Activated CD4-positive, CD25-positive, alpha-beta regulatory T cell (primary cell): Measurements from ENCODE around the gene TRERF1.

ENCODE experiments used
- DNase-seq, 4 experiments: peaks; one replicate each; lab custom pipeline; 2025; lab: John Stamatoyannopoulos, UW

TRERF1 gene

GRCh38 chr6:42249279-42249678, 202.4 kb downstream of the TRERF1 start:
- no peak for DNase-seq

DNA sequence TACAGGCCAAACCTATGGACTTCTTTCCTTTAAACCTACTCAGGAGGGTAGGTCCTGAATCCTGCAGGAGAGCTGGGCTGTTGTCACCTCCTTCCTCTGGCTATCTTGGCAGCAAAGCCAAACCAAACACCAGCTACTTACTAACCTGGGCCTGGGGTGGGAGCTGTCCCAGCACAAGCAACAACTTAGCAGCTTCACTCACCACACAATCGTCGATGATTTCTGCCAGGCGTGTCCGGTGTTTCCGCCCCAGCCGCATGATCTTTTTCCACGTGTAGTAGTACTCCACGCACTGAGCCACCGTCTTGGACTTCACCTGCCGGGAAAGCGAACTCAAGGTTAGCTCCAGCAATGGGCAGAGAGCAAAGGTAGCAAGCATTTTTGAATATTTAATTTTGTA, 208.7 kb downstream of the TRERF1 start:
- DNase-seq, result no peak

DNA sequence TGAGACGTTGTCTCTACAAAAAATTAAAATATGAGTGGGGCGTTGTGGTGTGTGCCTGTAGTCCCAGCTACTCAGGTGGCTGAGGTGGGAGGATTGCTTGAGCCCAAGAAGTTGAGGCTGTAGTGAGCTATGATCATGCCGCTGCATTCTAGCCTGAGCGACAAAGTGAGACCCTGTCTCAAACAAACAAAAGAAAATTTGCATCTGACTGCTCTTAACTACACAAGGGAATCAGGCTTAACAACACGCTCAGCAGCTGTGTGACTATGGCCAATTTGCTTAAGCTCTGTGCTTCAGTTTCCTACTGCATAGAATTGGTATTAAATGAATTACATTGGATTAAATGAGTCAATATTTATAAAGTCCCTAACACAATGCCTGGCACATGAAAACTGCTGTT, 209.8 kb downstream of the TRERF1 start:
- no peak for DNase-seq

DNA sequence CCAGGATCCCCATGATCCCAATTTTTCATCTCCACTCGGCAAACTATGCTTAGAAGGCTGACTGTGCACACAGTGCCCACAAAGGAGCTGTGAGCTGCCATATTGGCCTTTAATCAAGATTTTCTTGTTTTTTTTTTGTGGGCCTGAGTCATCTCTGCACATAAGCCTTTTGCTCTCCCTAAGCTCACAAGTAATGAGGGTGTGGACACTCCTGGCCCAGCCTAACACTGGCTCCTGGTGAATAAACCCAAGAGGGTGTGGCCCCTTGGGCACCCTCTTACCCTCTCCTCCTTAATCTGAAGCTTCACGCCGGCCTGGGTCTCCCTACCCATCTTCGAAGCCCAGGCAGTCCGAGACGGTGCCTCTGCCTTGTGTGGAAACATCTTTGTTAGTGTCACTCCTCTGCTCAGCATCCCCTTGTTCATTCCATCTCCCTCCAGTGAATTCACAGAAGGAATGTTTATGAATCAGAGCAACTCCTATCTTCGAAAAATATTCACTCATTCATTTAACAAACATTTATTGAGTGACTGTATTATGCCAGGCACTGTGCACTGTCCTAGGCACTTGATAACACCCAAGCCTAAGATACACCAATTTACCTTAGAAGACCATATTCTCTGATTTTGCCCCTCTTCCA, 211.9 kb downstream of the TRERF1 start:
- no peak for DNase-seq

- no peak for DNase-seq
Measured at GRCh38 chr6:42239333-42239732, 212.4 kb downstream of the TRERF1 start.

- no peak for DNase-seq
Measured at GRCh38 chr6:42237857-42238256, 213.9 kb downstream of the TRERF1 start.

GRCh38 chr6:42236682-42237473, 214.8 kb downstream of the TRERF1 start:
- DNase-seq, result no peak

DNA sequence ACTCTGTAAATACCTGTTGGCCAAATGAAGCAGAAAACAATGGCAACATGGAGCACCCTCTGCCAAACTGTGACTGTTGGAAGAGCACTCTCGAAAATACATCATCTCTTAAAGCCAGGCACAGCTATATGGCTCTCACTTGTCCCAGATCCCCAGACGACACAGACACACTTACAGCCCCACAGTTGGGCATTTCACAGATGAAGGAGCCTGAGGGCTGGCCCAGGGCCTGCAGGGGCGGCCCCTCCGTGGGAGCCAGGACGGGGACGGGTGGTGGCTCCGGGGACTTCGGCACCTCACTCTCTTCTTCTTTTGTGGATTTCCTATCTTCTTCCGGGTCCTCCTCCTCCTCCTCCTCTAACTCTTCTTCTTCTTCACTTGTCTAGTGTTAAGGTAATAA, 215.7 kb downstream of the TRERF1 start:
- no peak for DNase-seq

GRCh38 chr6:42232035-42232434, 219.7 kb downstream of the TRERF1 start:
- no peak for DNase-seq

GRCh38 chr6:42230345-42231321, 221.1 kb downstream of the TRERF1 start:
- no peak for DNase-seq

DNA sequence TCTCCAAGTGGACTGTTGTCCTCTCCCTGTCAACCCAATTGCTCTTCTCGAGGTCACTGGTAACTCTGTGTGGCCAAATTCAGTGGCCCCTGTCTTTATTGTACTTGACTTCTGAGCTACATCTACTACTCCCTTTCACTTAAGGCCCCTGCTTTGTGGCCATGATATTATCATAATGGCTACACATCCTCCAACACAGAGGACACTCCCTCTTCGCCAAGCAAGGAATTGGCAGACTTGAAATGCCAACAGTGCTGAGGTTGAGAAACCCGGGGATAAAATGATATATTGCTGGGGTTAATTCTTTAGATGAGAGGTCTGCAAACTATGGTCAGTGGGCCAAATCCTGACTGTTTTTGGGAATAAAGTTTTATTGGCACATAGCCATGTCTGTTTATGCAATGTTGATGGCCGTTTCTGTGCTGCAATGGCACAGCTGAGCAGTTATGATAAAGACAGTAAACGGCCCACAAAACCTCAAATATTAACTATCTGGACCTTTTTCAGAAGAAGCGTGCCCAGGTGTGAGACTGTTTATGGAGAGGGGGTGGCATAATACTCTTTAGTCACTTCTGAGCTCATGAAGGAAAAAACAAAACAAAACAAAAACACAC, 222.1 kb downstream of the TRERF1 start:
- DNase-seq, result no peak

DNA sequence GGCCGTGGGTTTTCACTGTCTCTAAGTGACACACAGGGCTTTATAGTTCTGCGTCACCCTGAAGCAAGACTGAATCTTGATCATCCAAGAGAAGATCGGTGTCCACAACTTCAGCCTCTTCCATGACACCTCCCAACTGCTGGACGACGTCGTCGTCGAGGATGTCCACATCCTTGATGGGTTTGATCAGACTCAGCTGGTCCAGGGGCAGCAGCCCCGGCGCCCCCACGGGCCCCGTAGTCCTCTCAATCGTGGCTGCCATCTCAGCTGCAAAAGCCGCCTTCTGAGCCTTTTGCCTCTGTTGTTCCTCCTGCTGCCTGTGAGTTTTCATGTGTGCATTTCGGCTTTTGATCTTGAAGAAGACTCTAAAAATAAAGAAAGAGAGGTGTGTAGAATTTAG, 223.4 kb downstream of the TRERF1 start:
- DNase-seq, result no peak

DNA sequence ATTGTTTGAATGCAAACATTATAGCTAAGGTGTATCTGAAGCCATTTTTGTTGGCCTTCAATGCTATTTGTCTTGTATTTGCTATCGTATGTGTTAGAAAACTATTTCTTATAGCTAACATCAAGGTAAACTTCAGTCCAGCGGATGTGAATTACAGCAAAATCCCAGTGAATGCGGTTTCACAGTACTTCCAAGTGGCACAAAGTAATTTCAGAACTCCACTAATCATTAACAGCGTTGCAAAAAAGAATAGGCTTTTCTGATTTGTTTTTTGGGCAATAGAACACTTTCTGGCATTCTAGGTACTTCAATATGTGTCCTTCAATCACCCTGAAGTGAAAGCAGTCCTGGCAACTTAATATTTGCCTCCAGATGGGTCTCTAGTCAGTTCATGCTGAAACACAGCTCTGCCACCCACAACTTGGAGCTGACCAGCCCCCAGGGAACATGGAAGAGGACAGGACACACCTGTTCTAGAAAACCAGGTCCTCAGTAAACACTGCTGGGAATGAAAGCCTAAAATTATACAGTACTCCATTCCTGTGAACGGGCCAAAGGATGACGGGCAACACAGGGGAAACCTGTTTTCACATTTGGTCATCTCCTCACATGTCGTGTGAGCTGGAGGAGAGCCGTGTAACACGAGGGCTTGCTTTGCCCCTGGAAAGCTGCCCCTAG, 224.4 kb downstream of the TRERF1 start:
- no peak for DNase-seq

GRCh38 chr6:42226645-42227143, 225.0 kb downstream of the TRERF1 start:
- no peak for DNase-seq

- no peak for DNase-seq
Measured at GRCh38 chr6:42226161-42226611, 225.5 kb downstream of the TRERF1 start.

GRCh38 chr6:42225419-42225818, 226.3 kb downstream of the TRERF1 start:
- no peak for DNase-seq

DNA sequence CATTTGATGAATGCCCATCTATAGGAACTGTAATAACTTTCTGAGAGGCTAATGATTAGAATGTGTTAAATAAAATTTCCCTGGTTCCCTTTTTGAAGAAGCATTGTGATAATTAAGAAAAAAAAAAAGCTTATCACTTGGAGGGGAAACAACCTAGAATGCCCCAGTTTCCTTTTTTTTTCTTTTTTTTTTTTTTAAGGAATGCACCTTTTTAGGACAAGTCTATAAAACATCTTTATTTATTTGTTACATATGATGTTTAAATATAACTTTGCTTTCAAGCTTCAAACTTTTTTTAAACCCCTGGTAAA, 226.7 kb downstream of the TRERF1 start:
- no peak for DNase-seq

GRCh38 chr6:42224222-42225028, 227.3 kb downstream of the TRERF1 start:
- no peak for DNase-seq

- no peak for DNase-seq
Measured at GRCh38 chr6:42222448-42222847, 229.3 kb downstream of the TRERF1 start.

GRCh38 chr6:42221546-42221945, 230.2 kb downstream of the TRERF1 start:
- DNase-seq, result no peak

- no peak for DNase-seq
Measured at GRCh38 chr6:42220807-42221206, 230.9 kb downstream of the TRERF1 start.
